SU-DHL-6 (cell line): ENCODE measurements around the gene KIF9.

Source experiments
- CTCF ChIP-seq: fragments of 200-600 bp; sonication (generic); IDR thresholded peaks from one replicate; pipeline ENCODE4 v1.5.1; 2017; ENCODE audit warnings: antibody characterized with exemption, mild to moderate bottlenecking, low read length, moderate library complexity; ENCODE audit not compliant: insufficient read depth, poor library complexity, severe bottlenecking
- EZH2phosphoT487 ChIP-seq: fragments of 200-600 bp; sonication (generic), shearing (Covaris generic); conservative IDR thresholded peaks from 2 replicates; pipeline ENCODE4 v1.6.1; 2018; ENCODE audit warnings: mild to moderate bottlenecking, antibody characterized with exemption, low read length, moderate library complexity, mixed read lengths

GRCh38 chr3:47204875-47205274 lies 77.7 kb downstream of the KIF9 start:
- TF ChIP-seq CTCF (no peak), EZH2phosphoT487 (no peak)
